ENCODE results near the gene VANGL2.

DNA sequence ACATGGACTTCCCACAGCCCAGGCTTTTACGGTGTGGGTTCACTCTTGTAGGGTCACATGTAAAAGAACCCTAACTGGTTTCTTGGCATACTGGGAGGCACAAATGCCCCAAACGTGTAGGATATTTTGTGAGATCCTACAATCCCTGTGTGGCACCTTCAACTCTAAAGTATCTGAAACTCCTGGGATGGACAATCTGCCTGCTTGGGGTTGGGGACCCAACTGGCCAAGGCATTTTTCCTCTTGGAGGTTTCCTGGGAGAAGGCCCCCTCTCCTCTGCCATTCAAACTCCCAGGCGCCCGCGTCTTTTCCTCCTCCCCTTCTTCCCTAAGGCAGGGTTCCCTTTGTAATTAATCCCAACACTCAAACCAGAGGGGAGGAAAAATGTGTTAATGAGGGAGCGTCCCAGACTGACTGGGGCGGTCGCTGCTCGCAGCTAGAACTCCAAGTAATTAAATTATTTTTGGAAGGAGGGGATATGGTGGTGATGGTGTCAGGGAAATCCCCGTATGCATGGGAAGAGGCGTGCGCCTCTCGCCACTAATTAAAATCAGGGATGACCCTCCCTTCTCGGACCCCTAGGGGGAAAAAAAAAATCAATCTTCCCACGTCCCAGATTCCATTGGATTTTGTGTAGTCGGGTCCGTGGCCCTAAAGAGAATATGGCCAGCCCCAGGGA lies 681 bp upstream of the VANGL2 start:
- TF ChIP-seq GATA3 (IDR thresholded peaks at IDR 0.05; ENCODE audit: low read depth, low read length) (no peak), GATA2 (IDR thresholded peaks at IDR 0.05; ENCODE audit: low read depth, low read length) (no peak; the same call in 1 of the 2 replicates)

Measured in SH-SY5Y (cell line).